ENCODE results near the gene ZNF443. TPM values are rescaled to one million over a fixed set of nuclear protein-coding genes. Genes with fewer than 3 reads are reported as not detected.

Gene ZNF443
- total and polyA plus RNA-seq, 2 donors (not counting 3 experiments of a cell fraction or from before 2014, with no cell fraction given) = 0.65 to 3.4 TPM

DNA sequence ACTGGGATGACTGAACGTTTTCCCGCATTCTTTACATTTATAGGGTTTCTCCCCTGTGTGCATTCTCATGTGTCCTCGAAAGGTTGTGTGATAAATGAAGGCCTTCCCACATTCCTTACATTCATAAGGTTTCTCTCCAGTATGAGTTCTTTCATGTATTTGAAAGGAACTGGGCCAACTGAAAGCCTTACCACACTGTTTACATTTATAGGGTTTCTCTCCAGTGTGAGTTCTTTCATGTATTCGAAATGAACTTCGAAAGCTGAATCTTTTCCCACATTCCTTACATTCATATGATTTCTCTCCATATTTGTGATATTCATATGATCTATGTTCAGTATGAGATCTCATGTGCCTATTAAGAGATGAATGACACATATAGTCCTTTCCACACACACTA is 24.4 kb upstream of the ZNF443 start:
- Histone ChIP-seq H3K4me1 (ENCODE audit: control insufficient read depth, extremely low read depth, insufficient read depth, low read length) (no peaks in the 10 kb centered on the region), H2AFZ (ENCODE audit: low read depth, low read length) (no peak overlapping the region), H3K4me2 (ENCODE audit: insufficient read depth, low read length) (no peak overlapping the region), H3K36me3 (ENCODE audit: control insufficient read depth in 2 of 2, extremely low read depth in 1 of 2, insufficient read depth in 2 of 2, low read length in 2 of 2) (no peaks in the 10 kb centered on the region), H3K9me1 (replicated peaks; ENCODE audit: control insufficient read depth, extremely low read depth, insufficient read depth, low read length) (no peaks in the 10 kb centered on the region), H4K20me1 (replicated peaks; ENCODE audit: control insufficient read depth, extremely low read depth, insufficient read depth, low read length) (no peaks in the 10 kb centered on the region), H3K9me3 (replicated peaks; ENCODE audit: control insufficient read depth, insufficient read depth, low read length) (peaks cover 11% of the 10 kb centered on the region), H3K4me3 (replicated peaks in 1 of 3; ENCODE audit: insufficient read depth in 1 of 3, low read depth in 1 of 3, low read length in 3 of 3) (no peak overlapping the region), H3K27me3 (ENCODE audit: control insufficient read depth in 2 of 2, insufficient read depth in 2 of 2, low read length in 2 of 2) (no peaks in the 10 kb centered on the region), H3K9ac (replicated peaks; ENCODE audit: extremely low read depth, insufficient read depth, low read length) (no peak overlapping the region), H3K27ac (ENCODE audit: insufficient read depth, low read depth, low read length) (no peak overlapping the region), H3K79me2 (ENCODE audit: control insufficient read depth, insufficient read depth, low read length) (no peaks in the 10 kb centered on the region)
- FAIRE-seq (no peak), DNase-seq (ENCODE audit: low read depth, low spot score) (no peak)
- dilution Hi-C loops (cut with MboI; ENCODE audit: extremely low pct_ligation_motif_present, low sequenced_read_pairs) = no loop called here
- CTCF ChIA-PET = no interaction called here
- intact Hi-C loops (cut with micrococcal nuclease) = no loop called here
- POLR2A ChIA-PET = no interaction called here
- no TSS peak for BruUV-seq (replicated peaks)
- TF ChIP-seq, protein P1, sequence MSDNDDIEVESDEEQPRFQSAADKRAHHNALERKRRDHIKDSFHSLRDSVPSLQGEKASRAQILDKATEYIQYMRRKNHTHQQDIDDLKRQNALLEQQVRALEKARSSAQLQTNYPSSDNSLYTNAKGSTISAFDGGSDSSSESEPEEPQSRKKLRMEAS (IDR thresholded peaks at IDR 0.05; ENCODE audit: insufficient read depth, insufficient read length) = no peak
- TF ChIP-seq POLR2AphosphoS5 (IDR thresholded peaks at IDR 0.05; ENCODE audit: insufficient read depth, low read depth, low read length) = no peak
- no peak for TF ChIP-seq MYC (IDR thresholded peaks at IDR 0.05; ENCODE audit: low read depth, low read length)
- no peak for TF ChIP-seq POLR2A (IDR thresholded peaks at IDR 0.05; ENCODE audit: low read depth, low read length)
- TF ChIP-seq EZH2 (IDR thresholded peaks at IDR 0.05; ENCODE audit: borderline replicate concordance, low read depth, low read length, severe bottlenecking) = no peak
- no peak for TF ChIP-seq FOS (IDR thresholded peaks at IDR 0.05; ENCODE audit: borderline replicate concordance, insufficient read depth, low read length)

- BruUV-seq (replicated peaks) = no TSS peak
- dilution Hi-C loops (cut with MboI; ENCODE audit: extremely low pct_ligation_motif_present, low sequenced_read_pairs) (no loop called here), intact Hi-C loops (cut with micrococcal nuclease) (no loop called here)
- H3K4me1 ChIP-seq (ENCODE audit: control insufficient read depth, extremely low read depth, insufficient read depth, low read length) = no peaks in the 10 kb centered on the region
- DNase-seq (ENCODE audit: low read depth, low spot score) (no peak), FAIRE-seq (no peak)
- no peaks in the 10 kb centered on the region for H4K20me1 ChIP-seq (replicated peaks; ENCODE audit: control insufficient read depth, extremely low read depth, insufficient read depth, low read length)
- H3K9me1 ChIP-seq (replicated peaks; ENCODE audit: control insufficient read depth, extremely low read depth, insufficient read depth, low read length) = no peaks in the 10 kb centered on the region
- no peak overlapping the region for H3K9ac ChIP-seq (replicated peaks; ENCODE audit: extremely low read depth, insufficient read depth, low read length)
- peaks cover 11% of the 10 kb centered on the region for H3K9me3 ChIP-seq (replicated peaks; ENCODE audit: control insufficient read depth, insufficient read depth, low read length)
- no peak overlapping the region for H3K4me2 ChIP-seq (ENCODE audit: insufficient read depth, low read length)
- no peak overlapping the region for H2AFZ ChIP-seq (ENCODE audit: low read depth, low read length)
- ChIA-PET POLR2A (no interaction called here), CTCF (no interaction called here)
- H3K36me3 ChIP-seq (ENCODE audit: control insufficient read depth in 2 of 2, extremely low read depth in 1 of 2, insufficient read depth in 2 of 2, low read length in 2 of 2) = no peaks in the 10 kb centered on the region
- no peaks in the 10 kb centered on the region for H3K27me3 ChIP-seq (ENCODE audit: control insufficient read depth in 2 of 2, insufficient read depth in 2 of 2, low read length in 2 of 2)
- H3K4me3 ChIP-seq (replicated peaks in 1 of 3; ENCODE audit: insufficient read depth in 1 of 3, low read depth in 1 of 3, low read length in 3 of 3) = no peak overlapping the region
- no peak overlapping the region for H3K27ac ChIP-seq (ENCODE audit: insufficient read depth, low read depth, low read length)
- TF ChIP-seq GATA2 (IDR thresholded peaks at IDR 0.05; ENCODE audit: insufficient read depth, insufficient read length, low read depth, low read length) = no peak
- no peak for TF ChIP-seq POLR2AphosphoS5 (IDR thresholded peaks at IDR 0.05; ENCODE audit: insufficient read depth, low read depth, low read length)
- no peak for TF ChIP-seq POLR2A (IDR thresholded peaks at IDR 0.05; ENCODE audit: low read depth, low read length)
- no peak for TF ChIP-seq EZH2 (IDR thresholded peaks at IDR 0.05; ENCODE audit: borderline replicate concordance, low read depth, low read length, severe bottlenecking)
- no peak for TF ChIP-seq JUN (IDR thresholded peaks at IDR 0.05; ENCODE audit: borderline replicate concordance, insufficient read depth, insufficient read length, low read depth)
- TF ChIP-seq, protein P1 (IDR thresholded peaks at IDR 0.05; ENCODE audit: insufficient read depth, insufficient read length) = no peak
- TF ChIP-seq CTCF (IDR thresholded peaks at IDR 0.05; ENCODE audit: extremely low read depth in 1 of 2, insufficient read depth in 1 of 2, low read depth in 1 of 2, low read length in 2 of 2) = no peak
- TF ChIP-seq MYC (IDR thresholded peaks at IDR 0.05; ENCODE audit: low read depth, low read length) = no peak
- no peak for TF ChIP-seq FOS (IDR thresholded peaks at IDR 0.05; ENCODE audit: borderline replicate concordance, insufficient read depth, low read length)
- H3K79me2 ChIP-seq (ENCODE audit: control insufficient read depth, insufficient read depth, low read length) = no peaks in the 10 kb centered on the region
Measured at GRCh38 chr19:12464769-12465168, 23.9 kb upstream of the ZNF443 start.

Data from endothelial cell of umbilical vein (primary cell).